Measurements from ENCODE around the gene CEP128.

GRCh38 chr14:80787876-80788275 lies 153.7 kb downstream of the CEP128 start:
- no peak for TF ChIP-seq GATA2 (IDR thresholded peaks at IDR 0.05; ENCODE audit: low read depth, low read length)
- no peak for TF ChIP-seq GATA3 (IDR thresholded peaks at IDR 0.05; ENCODE audit: low read depth, low read length)

Measured in SH-SY5Y (cell line).